GM23338 (cell line): Measurements from ENCODE around the gene NT5DC2. TPM values are rescaled to one million over a fixed set of nuclear protein-coding genes. Genes with fewer than 3 reads are reported as not detected.

Experiments
- ATAC-seq: fragments of 200-7000 bp; cut with Tn5 transposase; 3 replicates; pipeline ENCODE4 v1.9.1; 2020
- DNase-seq: peaks from one replicate; pipeline ENCODE4 v3.0.0-alpha.2; 2015; ENCODE audit warnings: low spot score
- H2AFZ ChIP-seq: fragments of 200-600 bp; sonication (generic); 2 replicates; pipeline ENCODE4 v1.8.0; 2016; ENCODE audit warnings: antibody characterized with exemption, mild to moderate bottlenecking, moderate library complexity
- H3F3A ChIP-seq: fragments of 200-600 bp; sonication (generic); replicated peaks from 2 replicates; pipeline ENCODE4 v1.8.0; 2017; ENCODE audit warnings: antibody characterized with exemption, mixed run types, low read depth
- H3K27ac ChIP-seq: fragments of 200-600 bp; sonication (generic); 2 replicates; pipeline ENCODE4 v1.6.1; 2016; ENCODE audit warnings: low read depth
- H3K27me3 ChIP-seq: fragments of 200-600 bp; sonication (generic); 2 replicates; pipeline ENCODE4 v1.8.0; 2016; ENCODE audit warnings: mild to moderate bottlenecking, mixed run types, moderate library complexity; ENCODE audit not compliant: insufficient read depth
- H3K36me3 ChIP-seq: fragments of 200-600 bp; sonication (generic); 2 replicates; pipeline ENCODE4 v1.8.0; 2016; ENCODE audit warnings: mild to moderate bottlenecking; ENCODE audit not compliant: insufficient read depth
- H3K4me1 ChIP-seq: fragments of 200-600 bp; sonication (generic); 2 replicates; pipeline ENCODE4 v1.8.0; 2016; ENCODE audit warnings: mild to moderate bottlenecking, moderate library complexity; ENCODE audit not compliant: insufficient read depth
- H3K4me2 ChIP-seq: fragments of 200-600 bp; sonication (generic); 2 replicates; pipeline ENCODE4 v1.7.1; 2017; ENCODE audit warnings: mixed run types
- H3K4me3 ChIP-seq: fragments of 200-600 bp; sonication (generic); 2 replicates; pipeline ENCODE4 v1.6.1; 2016; ENCODE audit warnings: mixed run types
- H3K79me2 ChIP-seq: fragments of 200-600 bp; sonication (generic); replicated peaks from 2 replicates; pipeline ENCODE4 v1.8.0; 2017; ENCODE audit warnings: mild to moderate bottlenecking; ENCODE audit not compliant: insufficient read depth
- H3K9me2 ChIP-seq: fragments of 200-600 bp; sonication (generic); 2 replicates; pipeline ENCODE4 v1.8.0; 2017; ENCODE audit not compliant: insufficient read depth
- H4K20me1 ChIP-seq: fragments of 200-600 bp; sonication (generic); replicated peaks from 2 replicates; pipeline ENCODE4 v1.8.0; 2017; ENCODE audit warnings: mild to moderate bottlenecking; ENCODE audit not compliant: insufficient read depth
- H3K27ac Mint-ChIP-seq: 2 replicates; pipeline ENCODE4 v1.8.0; 2020; ENCODE audit warnings: inconsistent platforms, mild to moderate bottlenecking, moderate library complexity, mixed read lengths
- H3K27me3 Mint-ChIP-seq: 3 replicates; pipeline ENCODE4 v1.8.0; 2022; ENCODE audit warnings: low read depth, mild to moderate bottlenecking, moderate library complexity, mixed read lengths, inconsistent platforms; ENCODE audit not compliant: insufficient read depth, poor library complexity
- H3K36me3 Mint-ChIP-seq: 3 replicates; pipeline ENCODE4 v1.8.0; 2021; ENCODE audit warnings: low read depth, mild to moderate bottlenecking, inconsistent platforms, moderate library complexity, mixed read lengths
- H3K4me1 Mint-ChIP-seq: 3 replicates; pipeline ENCODE4 v1.8.0; 2020; ENCODE audit warnings: mild to moderate bottlenecking, inconsistent platforms, mixed read lengths
- H3K4me3 Mint-ChIP-seq: 3 replicates; pipeline ENCODE4 v1.8.0; 2021; ENCODE audit warnings: moderate library complexity, mild to moderate bottlenecking, inconsistent platforms, mixed read lengths
- H3K9me3 Mint-ChIP-seq: 3 replicates; pipeline ENCODE4 v1.8.0; 2020; ENCODE audit warnings: moderate library complexity, mild to moderate bottlenecking, inconsistent platforms, mixed read lengths
- CREB1 ChIP-seq: fragments of 250-450 bp; sonication (Bioruptor Pico); IDR thresholded peaks from 2 replicates; pipeline ENCODE4 v1.5.0; 2020; ENCODE audit warnings: low read depth, mild to moderate bottlenecking, moderate library complexity
- CTCF ChIP-seq, 2 experiments: fragments of 200-600 bp in 1 of 2; sonication (generic) in 1 of 2; conservative IDR thresholded peaks; 2 replicates each; pipeline versions ENCODE4 v1.5.1 to v1.6.1; 2016 to 2017; ENCODE audit warnings: antibody characterized with exemption in 2 of 2, low read depth in 2 of 2, mild to moderate bottlenecking in 2 of 2, moderate library complexity in 1 of 2
- ETS1 ChIP-seq: IDR thresholded peaks from 2 replicates; pipeline ENCODE4 v1.6.1; 2016; ENCODE audit warnings: antibody characterized with exemption
- EZH2 ChIP-seq: fragments of 200-600 bp; sonication (generic); IDR thresholded peaks from one replicate; pipeline ENCODE4 v1.8.0; 2017; ENCODE audit warnings: antibody characterized with exemption, mild to moderate bottlenecking, low read depth; ENCODE audit not compliant: unreplicated experiment
- EZH2phosphoT487 ChIP-seq: fragments of 200-600 bp; sonication (generic); IDR thresholded peaks from one replicate; pipeline ENCODE4 v1.8.1; 2018; ENCODE audit warnings: antibody characterized with exemption; ENCODE audit not compliant: unreplicated experiment
- JUNB ChIP-seq: IDR thresholded peaks from one replicate; pipeline ENCODE4 v1.6.1; 2016; ENCODE audit warnings: antibody characterized with exemption; ENCODE audit not compliant: unreplicated experiment
- NANOG ChIP-seq: IDR thresholded peaks from 2 replicates; pipeline ENCODE4 v1.6.1; 2016; ENCODE audit warnings: antibody characterized with exemption, borderline replicate concordance
- POLR2AphosphoS5 ChIP-seq: IDR thresholded peaks from 2 replicates; pipeline ENCODE4 v1.6.1; 2016; ENCODE audit warnings: antibody characterized with exemption, low read depth
- REST ChIP-seq: IDR thresholded peaks from one replicate; pipeline ENCODE4 v1.6.1; 2018; ENCODE audit warnings: antibody characterized with exemption; ENCODE audit not compliant: unreplicated experiment
- STAT1 ChIP-seq: IDR thresholded peaks from one replicate; pipeline ENCODE4 v1.6.1; 2016; ENCODE audit warnings: antibody characterized with exemption; ENCODE audit not compliant: unreplicated experiment
- ZNF114 ChIP-seq: fragments of 250-450 bp; sonication (Bioruptor Pico); IDR thresholded peaks from 2 replicates; pipeline ENCODE4 v1.5.0; 2020; ENCODE audit warnings: mild to moderate bottlenecking, moderate library complexity
- ZNF331 ChIP-seq: fragments of 250-450 bp; sonication (Bioruptor Pico); IDR thresholded peaks from 2 replicates; pipeline ENCODE4 v1.5.0; 2020; ENCODE audit warnings: low read depth, mild to moderate bottlenecking, moderate library complexity
- polyA plus RNA-seq: library from polyadenylated mRNA; unstranded; fragments of >200 nt; fragmentation: Nextera tagmentation; extraction: Ambion mirVana; gene quantifications from 2 replicates; pipeline ENCODE4 v1.2.1, GENCODE V29; 2016
- total RNA-seq: library from RNA; depleted of rRNA; stranded (reverse); fragments of >200 nt; shearing (Covaris generic); gene quantifications from 2 replicates; pipeline ENCODE4 v1.2.3, GENCODE V29; 2014

NT5DC2 gene
- total and polyA plus RNA-seq, 2 experiments from 2014 or later: 269 to 324 TPM

GRCh38 chr3:52546111-52546901 is 12.6 kb upstream of the NT5DC2 start (continued):
- TF ChIP-seq CTCF (conservative IDR thresholded peaks at IDR 0.05; ENCODE audit: low read depth in 2 of 2) (no peak), REST (no peak), EZH2phosphoT487 (no peak), JUNB (no peak), POLR2AphosphoS5 (no peak), STAT1 (no peak)

GRCh38 chr3:52544937-52545336 is 11.3 kb upstream of the NT5DC2 start:
- Histone ChIP-seq H3K4me3 (no peak overlapping the region), H3K36me3 (peaks cover 19% of the 10 kb centered on the region), H3K4me1 (no peaks in the 10 kb centered on the region), H3K4me2 (no peak overlapping the region), H3K9me2 (no peaks in the 10 kb centered on the region), H4K20me1 (peaks cover 35% of the 10 kb centered on the region), H3K79me2 (peaks cover 2% of the 10 kb centered on the region), H3K27me3 (no peaks in the 10 kb centered on the region), H3F3A (no peaks in the 10 kb centered on the region; the same call in 1 of the 2 replicates), H2AFZ (no peak overlapping the region), H3K27ac (peak overlapping the region; percentile 6; the same call in 1 of the 2 replicates)
- Mint-ChIP-seq H3K27me3 (no peaks in the 10 kb centered on the region), H3K4me3 (no peak overlapping the region), H3K9me3 (no peaks in the 10 kb centered on the region), H3K27ac (no peak overlapping the region), H3K36me3 (peaks cover 31% of the 10 kb centered on the region; the same call in 2 of the 3 replicates), H3K4me1 (no peaks in the 10 kb centered on the region; the same call in 2 of the 3 replicates)
- ATAC-seq (no peak), DNase-seq (no peak)
- TF ChIP-seq EZH2phosphoT487: no peak
- no peak for TF ChIP-seq CREB1
- TF ChIP-seq ETS1: no peak
- no peak for TF ChIP-seq REST
- TF ChIP-seq STAT1: no peak
- no peak for TF ChIP-seq EZH2
- TF ChIP-seq ZNF331 (CRISPR knock-in tag): no peak
- TF ChIP-seq NANOG: no peak
- TF ChIP-seq ZNF114: no peak
- no peak for TF ChIP-seq CTCF (conservative IDR thresholded peaks at IDR 0.05; ENCODE audit: low read depth in 2 of 2)
- no peak for TF ChIP-seq JUNB
- TF ChIP-seq POLR2AphosphoS5: no peak
